A549 treated with dexamethasone at 1 μM for 4 hours (cell line): Measurements from ENCODE around the gene C1QTNF4. TPM values are rescaled to one million over a fixed set of nuclear protein-coding genes. Genes with fewer than 3 reads are reported as not detected.

Experiments
- total RNA-seq: library from RNA; stranded (reverse); fragments of 200-300 nt; extraction: Qiagen RNA extraction; gene quantifications from 5 replicates; pipeline ENCODE4 v1.2.3, GENCODE V29; 2022

Gene C1QTNF4
- 0.06 to 0.07 TPM in 2 of 5 replicates, not detected in the others for total RNA-seq

DNA sequence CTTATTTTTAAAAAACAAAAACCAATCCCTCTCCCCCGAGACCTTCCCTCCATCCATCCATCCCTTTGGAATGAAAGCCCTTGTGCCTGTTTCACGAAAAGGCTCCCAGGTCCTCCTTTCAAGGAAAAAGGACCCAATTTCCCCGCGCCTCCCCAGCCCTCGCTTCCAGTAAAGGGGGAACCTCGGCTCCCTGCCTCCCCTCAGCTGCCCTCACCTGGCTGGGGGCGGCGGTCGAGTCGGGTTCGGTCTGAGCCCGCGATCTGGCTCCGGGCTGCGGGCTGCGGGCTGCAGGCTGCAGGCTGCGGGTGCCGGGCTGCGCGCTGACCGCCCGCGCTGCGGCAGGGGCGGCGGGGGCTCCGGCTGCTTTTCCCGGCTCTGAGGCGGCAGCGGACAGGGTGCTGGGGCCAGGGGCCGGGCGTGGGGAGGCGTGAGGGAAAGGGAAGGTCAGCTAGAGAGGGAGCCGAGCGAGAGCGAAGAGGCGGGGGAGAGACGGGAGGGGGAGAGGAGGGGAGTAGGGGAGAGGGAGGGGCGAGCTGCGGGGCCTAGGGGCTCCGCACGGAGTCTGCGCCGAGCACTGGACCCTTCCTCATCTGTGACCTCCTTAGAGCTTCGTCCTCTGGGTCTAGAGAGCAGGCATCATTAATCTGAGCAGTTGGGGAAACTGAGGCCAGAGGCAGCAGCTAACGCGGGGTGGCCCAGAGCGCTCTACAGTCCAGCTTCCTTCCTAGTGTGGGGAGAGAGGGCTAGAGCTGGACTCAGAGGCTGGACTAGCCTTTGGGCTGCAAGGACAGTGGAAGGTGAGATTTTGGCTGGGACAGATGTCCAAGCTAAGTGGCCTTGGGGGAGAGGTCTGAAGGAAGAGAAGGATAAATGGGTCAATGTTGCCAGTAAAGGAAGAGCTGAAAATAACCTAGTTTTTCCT, at the start of gene C1QTNF4:
Gene C1QTNF4, minus strand, starts transcription at position 478 of the 922 bp plus-strand sequence. CDS start 3,601 bp downstream, outside the sequence.

DNA sequence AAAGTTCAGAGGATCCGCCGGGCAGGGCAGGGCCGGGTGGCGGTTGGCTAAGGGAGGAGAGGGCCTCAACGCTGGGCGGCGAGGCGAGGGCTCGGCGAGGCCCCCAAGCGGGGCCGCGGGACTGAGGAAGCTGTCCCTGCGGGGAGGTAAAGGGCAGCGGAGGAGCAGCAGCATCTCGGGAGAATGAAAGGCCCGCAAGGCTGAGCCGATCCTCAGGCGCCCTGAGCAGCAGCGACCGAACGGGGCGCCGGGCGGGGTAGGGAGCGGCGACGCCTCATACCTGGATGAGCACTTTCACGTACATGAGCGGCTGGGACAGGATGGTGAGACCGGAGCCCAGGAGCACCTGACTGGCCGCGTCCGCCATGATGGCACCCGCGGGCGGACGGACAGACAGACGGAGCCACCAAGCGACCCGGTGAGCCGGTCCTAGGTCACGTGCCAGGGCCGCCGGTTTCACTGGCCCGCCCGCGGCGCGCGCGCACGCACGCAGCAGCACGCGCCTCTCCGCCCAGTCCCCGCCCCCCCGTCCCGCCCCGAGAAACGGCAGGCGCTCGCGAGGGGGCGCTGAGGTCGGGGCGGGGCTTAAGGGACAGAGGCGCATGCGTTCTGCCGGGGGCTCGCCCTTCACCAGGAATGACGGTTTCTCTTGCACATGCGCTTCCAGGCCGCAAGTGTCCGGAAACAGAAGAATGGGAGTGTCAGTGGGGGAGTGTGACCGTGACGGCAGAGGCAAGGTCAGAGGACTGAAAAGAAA, 48.1 kb upstream of the C1QTNF4 start, which contains the start of gene MTCH2:
Gene MTCH2, minus strand, starts transcription at position 461 of the 757 bp plus-strand sequence. Its CDS starts 94 bp downstream, at position 367.

DNA sequence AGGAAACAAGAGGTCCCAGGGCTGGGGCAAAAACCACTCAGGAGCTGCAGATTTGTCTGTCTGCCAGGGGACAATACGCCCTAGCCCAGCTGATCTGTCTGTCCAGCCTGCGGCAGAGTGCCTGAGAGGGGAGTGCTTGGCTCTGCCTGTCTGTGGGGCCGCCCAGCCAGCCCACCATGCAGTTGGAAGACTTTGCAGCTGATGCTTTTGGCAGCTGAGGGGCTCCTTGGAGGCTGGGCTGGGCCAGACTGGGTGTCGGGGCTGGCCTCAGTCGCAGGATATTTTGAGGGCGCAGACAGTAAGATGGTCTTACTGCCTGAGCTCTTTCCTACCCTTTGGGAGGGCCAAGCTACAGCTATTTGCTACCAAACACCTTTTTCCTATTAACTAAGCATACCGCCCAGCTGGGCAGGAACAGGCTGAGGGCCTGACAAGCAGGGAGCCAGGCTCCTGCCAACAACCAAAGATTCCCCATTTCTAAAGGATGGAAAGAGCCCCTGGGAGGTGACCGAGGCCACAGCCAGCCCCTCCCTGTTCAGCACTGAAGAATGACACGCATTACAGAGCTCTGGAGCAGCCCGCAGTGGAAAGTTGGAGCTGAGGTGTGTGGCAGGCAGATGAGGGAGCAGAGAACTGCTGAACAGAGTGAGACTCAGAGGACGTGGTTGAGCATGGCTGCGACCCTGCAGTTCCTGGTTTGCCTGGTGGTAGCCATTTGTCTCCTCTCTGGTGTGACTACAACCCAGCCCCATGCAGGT, 7.9 kb downstream of the C1QTNF4 start, which contains the start of gene FAM180B:
Gene FAM180B, plus strand, starts transcription at position 581 of the 758 bp plus-strand sequence. Its CDS starts 91 bp downstream, at position 672.

DNA sequence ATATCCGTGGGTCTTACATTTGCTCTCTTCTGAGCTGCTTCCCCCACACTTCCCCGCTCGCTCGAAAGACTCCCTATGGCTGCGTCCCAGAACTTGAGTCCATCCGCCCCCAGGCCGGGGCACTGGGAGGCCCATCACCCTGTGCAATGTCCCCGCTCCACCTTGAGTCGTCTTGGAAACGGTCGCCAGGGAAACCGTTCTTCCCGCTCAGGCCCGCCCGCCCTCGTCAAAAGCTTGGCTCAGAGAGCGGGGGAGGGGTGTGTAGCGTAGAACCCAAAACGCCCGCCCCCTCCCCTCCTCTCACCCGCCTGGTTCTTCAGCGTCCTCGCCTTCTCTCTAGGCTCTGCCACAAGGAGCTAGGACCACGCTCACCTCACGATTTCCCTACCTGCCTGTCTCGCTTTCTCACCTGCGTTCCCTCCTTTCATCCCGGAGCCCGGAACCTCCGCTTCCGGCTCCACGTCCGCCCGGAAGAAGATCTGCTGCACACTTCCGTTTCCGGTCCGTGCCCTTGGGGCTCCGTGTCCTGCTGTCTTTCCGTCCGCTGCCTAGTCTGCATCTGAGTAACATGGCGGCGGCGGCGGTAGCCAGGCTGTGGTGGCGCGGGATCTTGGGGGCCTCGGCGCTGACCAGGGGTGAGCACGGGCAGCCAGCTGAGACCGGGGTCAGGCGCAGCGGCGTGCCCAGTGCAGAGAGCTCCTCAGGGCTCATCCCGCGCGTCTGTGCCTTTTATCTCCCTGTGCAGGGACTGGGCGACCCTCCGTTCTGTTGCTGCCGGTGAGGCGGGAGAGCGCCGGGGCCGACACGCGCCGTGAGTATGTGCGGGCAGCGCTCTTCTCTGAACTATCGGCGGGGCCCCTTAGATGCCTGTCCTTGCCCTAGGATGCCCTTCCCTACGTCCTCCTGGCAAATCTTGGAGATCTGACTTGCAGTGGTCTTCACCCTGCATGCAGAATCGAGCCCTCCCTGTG, 15.4 kb downstream of the C1QTNF4 start, which contains the start of the genes KBTBD4 and NDUFS3:
Gene KBTBD4, minus strand, starts transcription at position 447 of the 971 bp plus-strand sequence. Its CDS starts 19 bp downstream, at position 428.
Gene NDUFS3, plus strand, starts transcription at position 551 of the 971 bp plus-strand sequence. Its CDS starts 18 bp downstream, at position 569.

DNA sequence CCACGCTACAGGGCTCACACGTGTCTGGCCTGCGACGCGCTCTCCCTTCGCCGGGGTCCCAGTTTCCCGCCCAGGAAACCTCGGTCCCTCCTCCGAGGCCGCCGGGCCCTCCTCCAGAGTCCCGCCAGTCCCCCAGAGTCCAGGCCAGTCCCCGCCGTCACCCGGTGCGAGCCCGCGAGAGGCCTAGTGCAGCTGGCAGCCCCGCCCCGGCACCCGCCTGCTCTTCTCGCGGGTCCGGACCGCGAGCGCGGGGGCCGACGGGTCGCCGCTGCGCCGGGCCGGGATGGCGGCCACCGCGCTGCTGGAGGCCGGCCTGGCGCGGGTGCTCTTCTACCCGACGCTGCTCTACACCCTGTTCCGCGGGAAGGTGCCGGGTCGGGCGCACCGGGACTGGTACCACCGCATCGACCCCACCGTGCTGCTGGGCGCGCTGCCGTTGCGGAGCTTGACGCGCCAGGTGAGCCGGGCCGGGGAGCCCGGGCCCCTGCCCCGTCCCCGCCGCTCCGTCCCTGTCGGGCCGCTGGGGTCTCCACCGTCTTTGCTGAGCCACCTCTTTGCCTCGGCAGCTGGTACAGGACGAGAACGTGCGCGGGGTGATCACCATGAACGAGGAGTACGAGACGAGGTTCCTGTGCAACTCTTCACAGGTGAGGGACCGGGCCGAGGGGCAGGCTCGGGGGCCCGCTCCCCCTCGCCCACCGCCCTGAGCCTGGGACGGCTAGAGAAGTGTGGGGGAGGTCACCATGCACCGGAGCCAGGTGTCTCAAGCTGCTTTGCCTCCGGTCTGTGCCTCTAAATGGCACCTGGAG, 28.7 kb downstream of the C1QTNF4 start, which contains the start of gene PTPMT1:
Gene PTPMT1, plus strand, starts transcription at position 260 of the 809 bp plus-strand sequence. Its CDS starts 24 bp downstream, at position 284.

DNA sequence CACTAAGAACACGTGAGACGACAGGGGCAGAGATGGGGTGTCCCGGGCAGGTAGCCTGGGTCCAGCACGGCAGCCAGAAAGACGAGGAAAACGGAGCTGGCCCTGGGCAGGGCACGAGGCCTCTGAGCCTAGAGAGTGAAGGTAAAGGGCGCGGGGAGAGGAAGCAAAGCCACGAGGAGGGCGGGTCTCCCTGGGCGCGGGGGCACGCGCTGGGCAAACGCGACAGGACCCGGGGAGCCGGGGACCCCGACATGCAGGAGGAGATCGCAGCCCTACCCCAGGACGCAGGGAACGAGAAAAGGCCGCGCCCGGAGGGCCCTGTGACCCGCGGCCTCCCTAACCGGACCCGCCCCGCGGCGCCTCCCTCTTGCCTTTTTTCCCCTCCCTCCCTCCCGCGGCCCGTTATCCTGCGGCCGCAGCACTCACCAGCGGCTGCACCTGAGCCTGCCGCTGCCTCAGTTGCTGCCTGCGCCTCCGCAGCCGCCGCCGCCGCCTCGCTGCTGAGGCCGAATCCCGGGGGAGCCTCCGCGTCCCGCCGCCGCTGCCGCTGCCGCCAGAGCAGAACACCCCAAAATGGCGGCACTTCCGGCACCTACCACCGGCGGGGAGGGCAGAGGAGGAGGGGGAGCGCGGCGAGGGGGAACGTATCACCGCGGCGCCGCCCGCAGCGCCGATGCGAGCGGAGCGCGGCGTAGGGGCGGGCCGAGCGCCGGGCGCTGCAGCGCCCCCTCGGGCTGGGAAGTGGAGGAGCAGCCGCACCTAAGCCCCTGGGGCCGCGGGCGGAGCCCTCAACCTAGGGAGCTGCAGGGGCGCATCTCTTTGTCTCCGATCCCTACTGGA, 41.4 kb downstream of the C1QTNF4 start, which contains the start of gene CELF1:
Gene CELF1, minus strand, starts transcription at position 567 of the 840 bp plus-strand sequence. CDS start 53,609 bp downstream, outside the sequence.

Other genes starting within 250 kb of the C1QTNF4 start
- 0.05 to 0.08 TPM (median 0.07 TPM) in 5 replicates for gene MYBPC3, start 241.7 kb downstream of the C1QTNF4 start, total RNA-seq
- 0.19 to 0.21 TPM in 2 of 5 replicates, not detected in the others for gene SPI1, start 215.9 kb downstream of the C1QTNF4 start, total RNA-seq
- 39.8 to 57.0 TPM (median 45.8 TPM) in 5 replicates for gene SLC39A13, start 185.8 kb downstream of the C1QTNF4 start, total RNA-seq
- 178 to 243 TPM (median 193 TPM) in 5 replicates for gene PSMC3, start 168.0 kb downstream of the C1QTNF4 start, total RNA-seq
- 0.15 to 0.32 TPM in 2 of 5 replicates, not detected in the others for gene RAPSN, start 145.3 kb downstream of the C1QTNF4 start, total RNA-seq
- gene CELF1, start 41.3 kb downstream of the C1QTNF4 start, total RNA-seq = 39.2 to 64.3 TPM (median 58.2 TPM) in 5 replicates
- 63.0 to 77.7 TPM (median 76.9 TPM) in 5 replicates for gene PTPMT1, start 28.8 kb downstream of the C1QTNF4 start, total RNA-seq
- 16.6 to 19.4 TPM (median 18.6 TPM) in 5 replicates for gene KBTBD4, start 15.4 kb downstream of the C1QTNF4 start, total RNA-seq
- gene NDUFS3, start 15.3 kb downstream of the C1QTNF4 start, total RNA-seq = 106 to 142 TPM (median 134 TPM) in 5 replicates
- gene FAM180B, start 7.7 kb downstream of the C1QTNF4 start, total RNA-seq = 0.08 to 0.09 TPM in 2 of 5 replicates, not detected in the others
- 118 to 143 TPM (median 126 TPM) in 5 replicates for gene MTCH2, start 48.1 kb upstream of the C1QTNF4 start, total RNA-seq
- 0.59 to 1.1 TPM (median 0.92 TPM) in 5 replicates for gene AGBL2, start 121.0 kb upstream of the C1QTNF4 start, total RNA-seq
- gene FNBP4, start 172.9 kb upstream of the C1QTNF4 start, total RNA-seq = 45.2 to 60.0 TPM (median 49.9 TPM) in 5 replicates